PC-3 (cell line): ENCODE data around the gene ABHD3. TPM values are rescaled to one million over a fixed set of nuclear protein-coding genes. Genes with fewer than 3 reads are reported as not detected.
A peak's percentile ranks its signal among the peaks of the same experiment; 100 is the strongest.

Experiments used
- ATAC-seq: fragments of 200-7000 bp; cut with Tn5 transposase; 2 replicates; pipeline ENCODE4 v1.9.1; 2020; ENCODE audit warnings: mild to moderate bottlenecking, moderate library complexity
- BruUV-seq: library from RNA; stranded (reverse); fragments of 400-500 nt; replicated peaks from 2 replicates; lab custom pipeline; 2021; lab: Mats Ljungman, UMichigan
- CTCF ChIA-PET: fragments of 300-600 bp; sonication (Branson Sonifier 250); formaldehyde crosslinking; loops from one replicate; lab custom pipeline; 2022; ENCODE audit warnings: antibody characterized with exemption; lab: Charles Lee
- POLR2A ChIA-PET: fragments of 300-600 bp; sonication (Branson Sonifier 250); formaldehyde crosslinking; loops from one replicate; lab custom pipeline; 2022; ENCODE audit warnings: antibody characterized with exemption; ENCODE audit not compliant: unreplicated experiment; lab: Charles Lee
- DNase-seq: peaks from one replicate; pipeline ENCODE4 v3.0.0-alpha.2; 2015
- H2AFZ ChIP-seq: fragments of 300-600 bp; sonication (generic); 2 replicates; pipeline ENCODE4 v1.6.0; 2016; ENCODE audit warnings: antibody characterized with exemption, low read length
- H3F3A ChIP-seq: fragments of 300-600 bp; sonication (generic); one replicate; pipeline ENCODE4 v1.6.0; 2017; ENCODE audit warnings: antibody characterized with exemption, low read length, control low read depth, mild to moderate bottlenecking; ENCODE audit not compliant: unreplicated experiment
- H3K27ac ChIP-seq: fragments of 300-600 bp; sonication (generic); 2 replicates; pipeline ENCODE4 v1.5.1; 2016; ENCODE audit warnings: mild to moderate bottlenecking, low read length
- H3K27me3 ChIP-seq: fragments of 300-600 bp; sonication (generic); 2 replicates; pipeline ENCODE4 v1.6.1; 2016; ENCODE audit warnings: low read length, mixed read lengths
- H3K36me3 ChIP-seq: fragments of 300-600 bp; sonication (generic); 2 replicates; pipeline ENCODE4 v1.6.1; 2016; ENCODE audit warnings: low read depth, mixed run types, low read length, mixed read lengths
- H3K4me1 ChIP-seq: fragments of 300-600 bp; sonication (generic); 2 replicates; pipeline ENCODE4 v1.5.1; 2016; ENCODE audit warnings: low read length; ENCODE audit not compliant: insufficient read depth
- H3K4me2 ChIP-seq: fragments of 300-600 bp; sonication (generic); 2 replicates; pipeline ENCODE4 v1.6.0; 2016; ENCODE audit warnings: low read length
- H3K4me3 ChIP-seq: fragments of 300-600 bp; sonication (generic); 2 replicates; pipeline ENCODE4 v1.5.1; 2016; ENCODE audit warnings: mild to moderate bottlenecking, low read length, mixed read lengths
- H3K79me2 ChIP-seq: fragments of 300-600 bp; sonication (generic); 2 replicates; pipeline ENCODE4 v1.6.1; 2017; ENCODE audit warnings: low read length, mixed read lengths
- H3K9ac ChIP-seq: fragments of 300-600 bp; sonication (generic); 2 replicates; pipeline ENCODE4 v1.6.0; 2016; ENCODE audit warnings: mild to moderate bottlenecking, low read length
- H3K9me2 ChIP-seq: fragments of 300-600 bp; sonication (generic); replicated peaks from 2 replicates; pipeline ENCODE4 v1.6.1; 2016; ENCODE audit warnings: mixed run types, low read length, mixed read lengths
- H3K9me3 ChIP-seq: fragments of 300-600 bp; sonication (generic); 2 replicates; pipeline ENCODE4 v1.6.1; 2016; ENCODE audit warnings: low read length, mixed read lengths
- H4K20me1 ChIP-seq: fragments of 300-600 bp; sonication (generic); 2 replicates; pipeline ENCODE4 v1.6.1; 2016; ENCODE audit warnings: low read length, mixed read lengths
- CTCF ChIP-seq: fragments of 300-600 bp; sonication (generic); conservative IDR thresholded peaks from 2 replicates; pipeline ENCODE4 v1.5.1; 2017; ENCODE audit warnings: antibody characterized with exemption, low read depth, mild to moderate bottlenecking, low read length
- EZH2 ChIP-seq: fragments of 300-600 bp; sonication (generic); IDR thresholded peaks from one replicate; pipeline ENCODE4 v1.6.1; 2017; ENCODE audit warnings: antibody characterized with exemption, mild to moderate bottlenecking, low read length; ENCODE audit not compliant: unreplicated experiment
- EZH2phosphoT487 ChIP-seq: fragments of 300-600 bp; sonication (generic); IDR thresholded peaks from 2 replicates; pipeline ENCODE4 v1.6.1; 2018; ENCODE audit warnings: mild to moderate bottlenecking, antibody characterized with exemption, low read length, borderline replicate concordance
- intact Hi-C: fragments of 100-400 bp; cut with micrococcal nuclease; formaldehyde crosslinking; loops from 2 replicates; pipeline ENCODE4 v1.9.0; 2023
- total RNA-seq: library from RNA; depleted of rRNA; stranded (reverse); fragments of >200 nt; gene quantifications from 2 replicates; pipeline ENCODE4 v1.2.3, GENCODE V29; 2014

ABHD3 gene
- total RNA-seq, 1 experiment from 2014 or later, result 21.4 TPM

GRCh38 chr18:21741312-21741561 is 36.7 kb upstream of the ABHD3 start:
- DNase-seq, result no peak
- Histone ChIP-seq H3K79me2 (peaks cover 49% of the 10 kb centered on the region), H3K9ac (peak overlapping the region; percentile 97), H3K27me3 (no peaks in the 10 kb centered on the region), H3K27ac (no peak overlapping the region; the same call in 1 of the 2 replicates), H3K9me2 (no peaks in the 10 kb centered on the region), H2AFZ (peak overlapping the region; percentile 94; the same call in 1 of the 2 replicates), H4K20me1 (peaks cover 17% of the 10 kb centered on the region; the same call in 1 of the 2 replicates), H3K4me2 (peak overlapping the region; percentile 88), H3K4me3 (peak overlapping the region; percentile 88), H3K36me3 (no peaks in the 10 kb centered on the region), H3F3A (no peaks in the 10 kb centered on the region), H3K4me1 (peaks cover 27% of the 10 kb centered on the region), H3K9me3 (no peaks in the 10 kb centered on the region)
- ChIA-PET POLR2A (no interaction called here), CTCF (interaction anchor here (1.7 kb wide), 1 partner anchor 140 kb away, joined by 9 read pairs; the partner anchor contains the start of gene ESCO1)
- intact Hi-C loops, result loop anchor here (2.0 kb wide), 2 partner anchors 36 to 102 kb away; partner anchors contain the start of gene ABHD3
- BruUV-seq, result no TSS peak
- ATAC-seq, result no peak
- TF ChIP-seq EZH2phosphoT487, result no peak
- TF ChIP-seq EZH2, result no peak
- TF ChIP-seq CTCF, result no peak

GRCh38 chr18:21740538-21741311 is 36.2 kb upstream of the ABHD3 start, which contains the start of gene MIB1:
Gene MIB1 (plus strand): TSS chr18:21740792. CDS start chr18:21741584, 792 bp downstream.
- Histone ChIP-seq H3K27ac (peak within 1 kb of the TSS; percentile 85), H3K4me3 (peak within 1 kb of the TSS; percentile 88), H3F3A (no peaks in the 10 kb centered on the region), H2AFZ (peak within 1 kb of the TSS; percentile 94), H3K36me3 (no peaks in the 10 kb centered on the region), H3K4me2 (peak within 1 kb of the TSS; percentile 88), H3K9ac (peak within 1 kb of the TSS; percentile 97), H4K20me1 (peaks cover 17% of the 10 kb centered on the region; the same call in 1 of the 2 replicates), H3K27me3 (no peaks in the 10 kb centered on the region), H3K9me3 (no peaks in the 10 kb centered on the region), H3K4me1 (peaks cover 27% of the 10 kb centered on the region), H3K79me2 (peaks cover 44% of the 10 kb centered on the region), H3K9me2 (no peaks in the 10 kb centered on the region)
- POLR2A ChIA-PET, result interaction anchor here (0.6 to 1.4 kb wide), 10 partner anchors 36 to 350 kb away, joined by 3 to 10 read pairs (median 6); partner anchors contain the start of genes ABHD3 and ESCO1
- no TSS peak for BruUV-seq
- DNase-seq (peak; percentile 97), ATAC-seq (peak; percentile 93)
- intact Hi-C loops, result loop anchor here (2.0 kb wide), 2 partner anchors 36 to 102 kb away; partner anchors contain the start of gene ABHD3
- no peak for TF ChIP-seq CTCF
- no peak for TF ChIP-seq EZH2phosphoT487
- TF ChIP-seq EZH2, result no peak
- CTCF ChIA-PET, result interaction anchor here (0.6 to 1.7 kb wide), 5 partner anchors 36 to 140 kb away, joined by 3 to 9 read pairs (median 6); partner anchors contain the start of genes ABHD3 and ESCO1
